ENCODE data around the gene GPR119.
A peak's percentile ranks its signal among the peaks of the same experiment; 100 is the strongest.
"Not testable (repeated sequence)": the region's sequence is repeated elsewhere in the genome, so short reads cannot be mapped to it uniquely, and the experiment has no call there.

The GPR119 gene

DNA sequence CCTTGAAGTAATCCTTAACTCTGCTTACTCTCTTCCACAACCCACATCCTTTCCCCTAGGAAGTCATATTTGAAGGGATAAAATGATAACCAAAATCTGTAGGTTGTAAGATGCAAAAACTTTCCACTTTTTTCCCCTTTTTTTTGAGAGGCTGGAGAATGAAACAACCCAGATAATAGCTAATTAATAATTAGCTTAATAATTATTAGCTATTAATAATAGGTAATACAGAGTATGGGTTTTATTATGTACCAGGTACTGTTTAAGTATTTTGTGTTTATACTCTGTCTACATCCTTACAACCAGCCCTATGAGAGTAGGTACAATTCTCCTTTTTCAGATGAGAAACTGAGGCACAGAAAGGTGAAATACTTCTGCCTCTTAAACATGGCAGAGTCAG is 9.4 kb downstream of the GPR119 start:
- no peak overlapping the region for H3K4me3 ChIP-seq (ENCODE audit: low read depth, low read length)
- TF ChIP-seq MYC (IDR thresholded peaks at IDR 0.05; ENCODE audit: low read depth, low read length), result no peak
- TF ChIP-seq, protein P1, sequence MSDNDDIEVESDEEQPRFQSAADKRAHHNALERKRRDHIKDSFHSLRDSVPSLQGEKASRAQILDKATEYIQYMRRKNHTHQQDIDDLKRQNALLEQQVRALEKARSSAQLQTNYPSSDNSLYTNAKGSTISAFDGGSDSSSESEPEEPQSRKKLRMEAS (IDR thresholded peaks at IDR 0.05; ENCODE audit: low read depth, low read length), result no peak
- TF ChIP-seq POLR2A (IDR thresholded peaks at IDR 0.05; ENCODE audit: extremely low read depth, insufficient read length), result no peak
- no peak for TF ChIP-seq CTCF (IDR thresholded peaks at IDR 0.05; ENCODE audit: low read depth, low read length)
- no peak for DNase-seq (ENCODE audit: low read depth)

GRCh38 chrX:130352050-130352449 is 33.4 kb downstream of the GPR119 start:
- DNase-seq (ENCODE audit: low read depth); H3K4me3 ChIP-seq (ENCODE audit: low read depth, low read length): not testable (repeated sequence)

- H3K4me3 ChIP-seq (ENCODE audit: low read depth, low read length), result no peak overlapping the region
- TF ChIP-seq CTCF (IDR thresholded peaks at IDR 0.05; ENCODE audit: low read depth, low read length) (no peak), POLR2A (IDR thresholded peaks at IDR 0.05; ENCODE audit: extremely low read depth, insufficient read length) (no peak), MYC (IDR thresholded peaks at IDR 0.05; ENCODE audit: low read depth, low read length) (no peak)
- TF ChIP-seq, protein P1 (IDR thresholded peaks at IDR 0.05; ENCODE audit: low read depth, low read length), result no peak
- no peak for DNase-seq (ENCODE audit: low read depth)
Measured at GRCh38 chrX:130351567-130351966, 33.9 kb downstream of the GPR119 start.

GRCh38 chrX:130347321-130347720 is 38.2 kb downstream of the GPR119 start:
- H3K4me3 ChIP-seq (ENCODE audit: low read depth, low read length), result no peak overlapping the region
- DNase-seq (ENCODE audit: low read depth), result no peak
- TF ChIP-seq MYC (IDR thresholded peaks at IDR 0.05; ENCODE audit: low read depth, low read length) (no peak), POLR2A (IDR thresholded peaks at IDR 0.05; ENCODE audit: extremely low read depth, insufficient read length) (no peak), CTCF (IDR thresholded peaks at IDR 0.05; ENCODE audit: low read depth, low read length) (no peak)
- TF ChIP-seq, protein P1 (IDR thresholded peaks at IDR 0.05; ENCODE audit: low read depth, low read length), result no peak

DNA sequence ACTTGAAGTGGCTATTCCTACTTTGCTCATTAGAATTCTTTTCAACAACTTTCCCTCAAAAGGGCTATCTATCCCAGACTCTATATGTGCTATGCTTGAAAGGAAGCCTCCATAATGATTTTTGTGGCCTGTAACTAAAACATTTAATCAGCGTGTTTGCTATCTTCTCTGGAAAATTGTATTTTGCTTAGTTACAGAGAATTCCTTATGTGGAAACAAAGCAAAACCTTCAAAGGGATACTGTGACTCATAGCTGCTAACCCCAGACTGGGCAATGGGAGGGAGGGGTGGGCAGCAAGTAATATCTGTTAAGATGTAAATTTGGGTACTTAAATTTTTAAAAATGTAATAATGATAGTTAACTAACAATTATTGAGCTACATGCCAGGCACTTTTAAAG is 42.1 kb downstream of the GPR119 start:
- TF ChIP-seq MYC (IDR thresholded peaks at IDR 0.05; ENCODE audit: low read depth, low read length), result no peak
- no peak for TF ChIP-seq CTCF (IDR thresholded peaks at IDR 0.05; ENCODE audit: low read depth, low read length)
- TF ChIP-seq, protein P1 (IDR thresholded peaks at IDR 0.05; ENCODE audit: low read depth, low read length), result no peak
- no peak for TF ChIP-seq POLR2A (IDR thresholded peaks at IDR 0.05; ENCODE audit: extremely low read depth, insufficient read length)
- DNase-seq (ENCODE audit: low read depth), result no peak
- no peak overlapping the region for H3K4me3 ChIP-seq (ENCODE audit: low read depth, low read length)

GRCh38 chrX:130340271-130340670 is 45.2 kb downstream of the GPR119 start:
- no peak for DNase-seq (ENCODE audit: low read depth)
- TF ChIP-seq CTCF (IDR thresholded peaks at IDR 0.05; ENCODE audit: low read depth, low read length) (no peak), POLR2A (IDR thresholded peaks at IDR 0.05; ENCODE audit: extremely low read depth, insufficient read length) (no peak), MYC (IDR thresholded peaks at IDR 0.05; ENCODE audit: low read depth, low read length) (no peak)
- TF ChIP-seq, protein P1 (IDR thresholded peaks at IDR 0.05; ENCODE audit: low read depth, low read length), result no peak

More at GRCh38 chrX:130340271-130340670, 45.2 kb downstream of the GPR119 start:
- H3K4me3 ChIP-seq (ENCODE audit: low read depth, low read length), result peak overlapping the region; percentile 74

Measured in NB4 (cell line).